DMS53 treated with DMSO at 0.1 percent for 48 hours (cell line): ENCODE data around the gene JSRP1.

ENCODE experiments used
- DNase-seq: peaks from one replicate; lab custom pipeline; 2025; ENCODE audit not compliant: unreplicated experiment; lab: John Stamatoyannopoulos, UW

Gene JSRP1

GRCh38 chr19:2219726-2220125, 36.5 kb downstream of the JSRP1 start:
- no peak for DNase-seq

GRCh38 chr19:2217591-2217990, 38.6 kb downstream of the JSRP1 start:
- DNase-seq = no peak

- no peak for DNase-seq
Measured at GRCh38 chr19:2216361-2217225, 39.6 kb downstream of the JSRP1 start.

GRCh38 chr19:2215281-2215751, 40.9 kb downstream of the JSRP1 start:
- DNase-seq = no peak

- DNase-seq = no peak
Measured at GRCh38 chr19:2214251-2214650, 42.0 kb downstream of the JSRP1 start.

GRCh38 chr19:2213799-2214198, 42.4 kb downstream of the JSRP1 start:
- no peak for DNase-seq

- DNase-seq = no peak
Measured at GRCh38 chr19:2212861-2213711, 43.1 kb downstream of the JSRP1 start.

- no peak for DNase-seq
Measured at GRCh38 chr19:2210987-2211740, 45.1 kb downstream of the JSRP1 start.

GRCh38 chr19:2210206-2210605, 46.0 kb downstream of the JSRP1 start:
- DNase-seq = no peak

- DNase-seq = no peak
Measured at GRCh38 chr19:2209408-2209807, 46.8 kb downstream of the JSRP1 start.

GRCh38 chr19:2208975-2209374, 47.2 kb downstream of the JSRP1 start:
- DNase-seq = no peak

- DNase-seq = no peak
Measured at GRCh38 chr19:2207991-2208860, 48.0 kb downstream of the JSRP1 start.

GRCh38 chr19:2207008-2207407, 49.2 kb downstream of the JSRP1 start:
- DNase-seq = no peak

GRCh38 chr19:2202366-2202765, 53.9 kb downstream of the JSRP1 start:
- no peak for DNase-seq
